Right forelimb (tissue), 1 donor: ENCODE data around the gene RIPOR3.
"Not testable (repeated sequence)": the region's sequence is repeated elsewhere in the genome, so short reads cannot be mapped to it uniquely, and the experiment has no call there.

Experiments
- DNase-seq: peaks from one replicate; pipeline ENCODE4 v3.0.0-alpha.2; 2018

The RIPOR3 gene

GRCh38 chr20:50630578-50631263, 60.6 kb downstream of the RIPOR3 start:
- DNase-seq, result no peak

DNA sequence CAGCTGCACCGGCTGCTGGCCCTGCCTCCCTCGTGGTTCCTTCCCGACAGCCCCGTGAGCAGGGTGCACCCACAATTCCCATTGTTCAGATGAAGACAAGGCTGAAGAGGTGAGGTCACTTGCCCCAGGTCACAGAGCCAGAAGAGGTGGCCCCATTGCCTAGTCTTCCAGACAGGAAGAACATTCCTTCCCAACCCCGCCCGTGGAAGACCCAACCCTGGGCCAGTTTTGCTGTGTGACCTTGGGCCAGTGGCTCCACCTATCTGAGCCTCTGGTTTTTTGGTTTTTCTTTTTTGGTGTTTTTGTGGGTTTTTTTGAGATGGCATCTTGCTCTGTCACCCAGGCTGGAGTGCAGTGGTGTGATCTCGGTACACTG, 61.7 kb downstream of the RIPOR3 start:
- DNase-seq, result no peak

DNA sequence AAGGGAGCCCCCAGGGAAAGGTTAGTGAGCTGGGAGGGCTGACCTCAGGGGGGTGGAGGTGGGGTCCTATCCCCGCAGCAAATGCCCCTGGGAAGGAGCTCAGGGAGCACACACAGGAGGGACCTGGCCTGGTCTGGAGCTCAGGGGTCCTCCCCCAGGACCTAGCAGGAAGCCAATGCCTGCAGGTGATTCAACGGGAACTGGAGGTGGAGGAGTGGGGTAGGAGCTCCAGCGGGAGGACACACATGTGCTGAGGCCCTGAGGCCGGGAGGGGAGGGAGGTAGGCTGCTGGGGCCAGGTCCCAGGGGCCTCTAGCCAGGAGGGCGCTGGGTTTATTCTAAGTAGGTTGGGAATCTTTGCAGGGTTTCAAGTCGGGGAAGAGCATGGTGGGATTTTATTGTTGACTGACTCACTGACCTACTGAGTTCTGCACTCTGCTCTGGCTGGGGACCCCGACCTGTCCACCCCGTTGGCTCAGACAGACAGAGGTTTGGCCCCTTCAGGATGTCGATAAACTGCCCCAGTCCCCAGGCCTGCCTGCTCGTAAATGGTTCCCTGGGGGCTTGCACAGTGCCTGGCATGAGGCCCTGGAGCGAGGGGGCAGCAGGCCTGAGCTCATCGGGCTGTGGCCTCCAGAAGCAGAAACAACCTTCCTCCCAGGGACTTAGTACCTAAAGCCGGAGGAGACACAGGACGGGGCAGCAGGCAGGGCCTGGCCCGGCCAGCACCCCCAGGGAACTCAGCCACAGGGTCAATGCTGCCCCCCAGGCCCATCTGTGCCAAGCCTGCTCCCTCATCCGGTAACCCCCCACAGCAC, 62.3 kb downstream of the RIPOR3 start:
- no peak for DNase-seq

DNA sequence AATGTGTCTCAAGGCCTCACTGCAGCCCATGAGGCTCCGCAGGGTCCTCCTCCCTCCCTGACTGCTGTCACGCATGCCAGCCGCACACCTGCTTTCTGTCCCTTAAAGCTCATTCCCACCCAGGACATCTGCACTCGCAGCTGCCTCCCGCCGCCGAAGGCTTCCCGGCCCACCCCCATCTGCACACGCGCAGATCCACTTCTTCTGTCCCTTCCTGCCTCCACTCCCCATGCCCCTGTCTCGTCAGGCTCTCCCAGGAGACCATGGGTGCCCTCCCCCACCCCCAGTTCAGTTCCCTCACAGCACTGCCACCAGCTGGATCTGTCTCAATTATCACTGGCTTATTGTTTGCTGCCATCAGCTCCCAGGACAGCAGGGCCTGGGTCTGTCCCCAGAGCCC, 63.0 kb downstream of the RIPOR3 start:
- no peak for DNase-seq

DNA sequence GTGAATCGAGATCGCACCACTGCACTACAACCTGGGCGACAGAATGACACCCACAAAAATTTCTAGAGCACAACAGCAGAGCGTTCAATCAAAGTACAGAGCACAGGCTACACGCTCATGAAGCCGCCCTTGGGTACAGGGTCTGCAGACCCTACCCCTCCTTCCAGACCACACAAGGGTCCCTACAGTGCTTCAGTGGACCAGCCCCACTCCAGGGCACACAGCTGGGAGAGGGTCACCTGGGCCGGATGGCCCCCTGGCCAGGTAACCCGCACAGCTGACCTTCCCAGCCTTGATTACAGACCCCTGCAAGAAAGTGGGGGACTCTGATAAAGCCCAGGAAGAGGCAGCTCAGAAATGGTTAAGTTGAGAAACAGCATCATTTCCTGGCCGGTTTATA, 63.6 kb downstream of the RIPOR3 start:
- no peak for DNase-seq

DNA sequence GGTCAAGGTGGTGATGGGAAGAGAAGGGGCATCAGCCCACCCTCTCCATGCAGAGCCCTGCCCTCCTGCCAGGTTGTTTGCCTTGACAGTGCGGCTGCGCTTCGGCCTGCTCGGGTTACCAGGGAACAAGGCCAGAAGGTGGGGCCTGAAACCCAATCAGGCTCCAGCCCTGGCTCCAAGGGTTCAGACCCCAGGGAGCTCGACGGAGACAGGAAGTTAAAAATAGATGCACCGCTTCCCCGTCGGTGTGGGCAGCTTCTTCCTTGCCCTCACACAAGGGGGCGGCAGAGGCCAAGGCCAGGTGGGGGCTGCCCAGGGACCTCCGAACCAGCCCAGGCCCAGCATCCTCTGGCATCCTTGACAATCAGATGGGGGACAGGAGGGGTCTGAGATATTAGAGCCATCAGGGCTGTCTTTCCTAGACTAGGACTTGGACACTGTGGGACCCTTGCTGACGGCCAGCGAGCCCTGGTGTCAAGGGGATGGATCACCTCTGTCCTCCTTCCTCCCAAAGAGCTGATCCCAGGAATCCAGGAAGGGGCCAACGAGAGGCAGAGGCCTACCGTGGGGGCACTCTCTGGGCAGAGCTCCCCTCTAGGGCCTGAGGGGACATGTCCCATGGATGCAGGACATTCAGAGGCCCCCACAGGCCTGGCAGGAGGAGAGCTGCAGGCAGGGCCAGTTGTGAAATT, 65.2 kb downstream of the RIPOR3 start:
- DNase-seq, result no peak

- no peak for DNase-seq
Observed at GRCh38 chr20:50624351-50625016, 66.9 kb downstream of the RIPOR3 start.

DNA sequence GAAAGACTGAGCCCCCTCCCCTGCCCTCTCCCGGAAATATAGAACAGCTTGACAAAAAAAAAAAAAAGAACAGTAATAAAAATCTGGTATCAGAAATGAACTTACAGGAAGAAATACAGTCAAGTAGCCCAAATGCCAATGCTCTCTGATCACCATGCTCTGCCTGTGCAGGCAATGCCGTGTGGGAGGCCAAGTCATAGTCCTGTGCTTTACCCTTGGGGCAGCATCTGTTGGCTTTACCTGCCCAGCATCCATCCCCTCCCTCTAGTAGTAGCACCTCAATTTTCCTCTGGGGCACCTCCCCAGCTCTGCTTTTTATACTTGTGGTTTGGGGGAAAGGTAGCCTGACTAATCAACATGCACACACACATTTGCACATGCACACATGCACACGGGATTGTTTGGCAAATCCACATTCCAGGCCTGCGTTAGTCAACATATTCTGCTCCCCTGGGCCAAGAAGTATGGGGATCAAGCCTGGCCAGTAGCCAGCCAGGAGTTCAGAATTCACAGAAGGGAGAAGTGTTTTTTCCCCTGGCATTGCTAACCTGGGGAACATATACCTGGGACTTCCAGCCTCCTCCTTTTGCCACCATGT, 70.2 kb downstream of the RIPOR3 start:
- DNase-seq, result no peak

DNA sequence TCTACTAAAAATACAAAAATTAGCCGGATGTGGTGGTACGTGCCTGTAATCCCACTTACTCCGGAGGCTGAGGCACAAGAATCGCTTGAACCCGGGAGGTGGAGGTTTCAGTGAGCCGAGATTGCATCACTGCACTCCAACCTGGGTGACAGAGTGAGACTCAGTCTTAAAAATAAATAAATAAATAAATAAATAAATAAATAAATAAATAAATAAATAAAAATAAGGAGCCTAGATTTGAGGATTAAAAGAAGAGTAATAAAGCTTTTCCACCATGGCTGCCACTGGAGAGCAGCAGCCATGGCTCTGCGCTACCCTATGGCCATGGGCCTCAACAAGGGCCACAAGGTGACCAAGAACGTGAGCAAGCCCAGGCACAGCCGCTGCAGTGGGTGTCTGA, 70.9 kb downstream of the RIPOR3 start:
- not testable (repeated sequence) for DNase-seq

DNA sequence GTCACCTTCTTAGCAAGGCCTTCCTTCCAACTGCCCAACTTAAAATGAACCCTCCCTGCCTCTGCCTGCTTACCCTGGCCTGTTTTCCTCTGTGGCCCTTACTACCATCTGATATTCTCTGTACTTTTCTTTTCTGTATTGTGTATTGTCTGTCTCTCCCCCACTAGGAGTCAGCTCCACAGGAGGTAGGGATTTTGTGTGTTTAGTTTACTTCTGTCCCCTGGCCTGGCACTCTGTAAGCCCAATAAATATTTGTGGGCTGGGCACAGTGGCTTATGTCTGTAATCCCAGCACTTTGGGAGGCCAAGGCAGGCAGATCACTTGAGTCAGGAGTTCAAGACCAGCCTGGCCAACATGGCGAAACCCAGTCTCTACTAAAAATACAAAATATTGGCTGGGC, 72.8 kb downstream of the RIPOR3 start:
- no peak for DNase-seq

DNA sequence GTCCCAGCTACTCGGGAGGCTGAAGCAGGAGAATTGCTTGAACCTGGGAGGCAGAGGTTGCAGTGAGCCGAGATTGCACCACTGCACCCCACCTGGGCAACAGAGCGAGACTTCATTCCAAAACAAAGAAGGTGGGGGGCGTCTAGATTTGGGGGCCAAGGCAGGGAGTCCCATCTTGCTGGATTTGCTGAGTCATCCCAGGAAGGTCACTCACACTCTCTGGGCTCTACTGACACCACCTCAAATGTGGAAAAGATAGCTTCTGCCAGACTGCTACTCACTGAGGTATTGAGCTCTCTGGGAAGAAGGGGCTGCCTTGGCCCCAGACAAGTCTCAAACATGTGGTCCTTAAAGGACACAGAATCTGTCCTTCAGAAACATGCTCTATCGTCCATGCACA, 74.3 kb downstream of the RIPOR3 start:
- no peak for DNase-seq

DNA sequence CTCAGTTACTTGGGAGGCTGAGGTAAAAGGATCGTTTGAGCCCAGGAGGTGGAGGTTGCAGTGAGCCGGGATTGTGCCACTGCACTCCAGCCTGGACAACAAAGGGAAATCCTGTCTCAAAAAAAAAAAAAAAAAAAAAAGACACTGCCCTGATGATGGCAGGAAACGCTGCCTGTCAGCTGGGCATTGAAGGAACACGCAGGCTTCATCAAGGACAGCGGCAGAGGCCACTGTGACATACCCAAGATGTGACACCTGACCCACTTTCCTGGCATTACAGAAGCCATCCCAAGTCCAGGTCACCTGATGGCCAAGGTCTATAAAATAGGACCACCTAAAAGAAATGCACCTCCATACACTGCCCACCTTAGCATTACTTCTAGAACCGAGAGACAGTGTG, 75.9 kb downstream of the RIPOR3 start:
- DNase-seq, result no peak

DNA sequence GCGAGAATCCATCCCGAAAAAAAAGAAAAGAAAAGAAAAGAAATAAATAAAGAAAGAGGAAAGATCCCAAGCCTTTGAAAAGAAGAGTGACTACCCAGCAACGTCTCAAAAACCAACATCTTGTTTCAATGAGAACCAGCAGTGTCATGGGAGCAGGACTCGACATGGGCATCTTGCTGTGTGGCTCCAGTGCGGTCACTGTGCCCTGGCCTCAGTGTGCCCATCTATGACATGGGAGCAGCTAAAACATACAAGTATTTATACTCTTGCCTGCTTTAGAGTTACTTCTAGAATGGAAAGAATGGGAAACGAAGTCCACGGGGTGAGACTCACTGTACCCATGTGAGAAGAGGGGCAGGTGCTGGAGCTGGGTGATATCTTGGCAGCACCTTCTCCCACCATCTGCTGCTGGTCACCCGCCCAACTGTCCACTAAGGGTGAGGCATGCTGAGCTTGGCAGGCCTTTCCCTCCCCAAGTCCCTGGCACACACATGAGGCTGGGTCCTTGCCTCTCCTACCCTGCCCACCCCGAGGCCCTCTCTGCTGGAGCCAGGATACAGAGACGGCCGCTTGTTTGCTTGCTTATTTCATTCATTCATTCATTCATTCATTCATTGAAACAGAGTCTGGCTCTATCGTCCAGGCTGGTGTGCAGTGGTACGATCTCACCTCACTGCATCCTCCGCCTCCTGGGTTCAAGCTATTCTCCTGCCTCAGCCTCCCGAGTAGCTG, 77.7 kb downstream of the RIPOR3 start:
- DNase-seq, result no peak

DNA sequence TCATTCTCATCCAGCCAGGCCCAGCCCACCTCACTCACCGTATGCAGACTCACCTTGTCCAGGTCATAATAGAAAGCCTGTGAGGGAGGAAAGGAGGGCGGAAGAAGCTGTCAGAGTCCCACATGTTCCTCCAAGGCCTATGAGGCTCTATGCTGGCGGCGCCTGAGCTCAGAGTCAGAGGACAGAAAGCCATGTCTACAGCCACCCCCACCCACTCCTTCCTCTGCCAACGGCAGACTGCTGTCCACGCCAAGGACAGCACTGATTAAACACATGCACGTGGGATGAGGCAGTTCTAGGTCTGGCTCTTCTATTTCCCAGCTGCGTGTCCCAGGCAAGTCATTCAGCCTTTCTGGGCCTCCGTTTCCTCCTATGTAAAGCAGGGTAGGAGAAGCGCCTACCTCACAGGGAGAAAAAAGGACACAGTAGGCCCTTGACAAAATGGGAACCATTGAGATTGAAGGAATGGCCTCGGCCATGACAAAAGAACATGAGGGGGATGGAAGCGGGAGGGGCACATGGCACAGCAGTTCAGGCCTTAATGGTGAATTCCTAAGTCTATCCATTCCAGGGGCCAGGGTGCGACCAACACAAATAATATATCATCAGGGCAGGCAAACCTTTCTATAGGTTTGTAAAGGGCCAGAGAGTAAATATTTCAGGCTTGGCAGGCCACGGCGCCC, 80.1 kb downstream of the RIPOR3 start:
- no peak for DNase-seq

GRCh38 chr20:50610212-50610718, 81.1 kb downstream of the RIPOR3 start:
- DNase-seq, result no peak

- no peak for DNase-seq
Observed at GRCh38 chr20:50609438-50609989, 81.8 kb downstream of the RIPOR3 start.

DNA sequence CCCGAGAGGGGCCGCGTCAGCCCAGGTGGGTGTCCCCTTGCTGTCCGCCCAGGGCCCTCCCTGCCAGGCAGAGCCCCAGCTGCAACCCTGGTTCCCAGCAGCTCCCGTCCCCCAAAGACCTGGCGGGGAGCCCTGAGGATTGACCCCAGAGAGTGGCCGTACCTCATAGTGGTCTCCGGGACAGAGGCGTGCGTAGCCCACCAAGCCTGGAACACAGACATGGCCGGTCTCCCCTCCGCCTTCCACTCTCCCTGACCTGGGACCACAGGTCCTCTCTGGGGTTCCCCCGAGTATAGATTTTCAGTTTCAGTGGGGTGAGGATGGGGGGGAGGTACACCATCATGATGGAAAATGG, 82.6 kb downstream of the RIPOR3 start:
- no peak for DNase-seq

- no peak for DNase-seq
Observed at GRCh38 chr20:50607850-50608749, 83.2 kb downstream of the RIPOR3 start.

DNA sequence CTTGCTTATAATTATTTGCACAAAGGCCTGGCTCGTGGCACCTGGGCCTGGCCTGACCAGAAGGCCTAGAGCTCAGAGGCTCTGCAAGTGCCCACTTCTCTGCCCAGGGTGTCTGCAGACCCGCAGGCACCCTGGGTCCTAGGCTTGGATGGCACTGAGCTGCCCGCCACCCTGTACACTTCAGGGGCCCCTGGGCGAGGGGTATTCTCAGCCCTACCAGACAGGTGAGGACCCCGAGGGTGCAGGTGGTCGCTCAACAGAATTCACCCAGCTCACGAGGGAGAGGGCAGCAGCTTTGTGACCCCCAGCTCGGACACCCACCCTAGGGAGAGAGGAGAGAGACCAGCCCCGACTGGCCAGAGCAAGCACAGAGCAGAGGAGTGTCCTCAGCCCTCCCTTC, 83.9 kb downstream of the RIPOR3 start:
- no peak for DNase-seq

- no peak for DNase-seq
Observed at GRCh38 chr20:50605136-50605535, 86.2 kb downstream of the RIPOR3 start.
